ENCODE data around the gene F13A1.

F13A1 gene

GRCh38 chr6:6319952-6320811, at the start of gene F13A1:
Gene F13A1, minus strand, starts transcription at chr6:6320662. Its CDS starts 1,998 bp downstream, at chr6:6318664.
- peak in 8 of 58 donors; percentile 4 to 45 (median 10) for DNase-seq

GRCh38 chr6:6368684-6369052, 48.2 kb upstream of the F13A1 start:
- no peak for DNase-seq

- no peak for DNase-seq
Measured at GRCh38 chr6:6368040-6368683, 47.7 kb upstream of the F13A1 start.

- peak in 17 of 58 donors; percentile 4 to 63 (median 27) for DNase-seq
Measured at GRCh38 chr6:6366803-6367202, 46.3 kb upstream of the F13A1 start.

- peak in 9 of 58 donors; percentile 1 to 34 (median 11) for DNase-seq
Measured at GRCh38 chr6:6365242-6365641, 44.8 kb upstream of the F13A1 start.

GRCh38 chr6:6362056-6362840, 41.8 kb upstream of the F13A1 start:
- DNase-seq, result no peak

GRCh38 chr6:6357530-6357929, 37.1 kb upstream of the F13A1 start:
- DNase-seq, result no peak

- no peak for DNase-seq
Measured at GRCh38 chr6:6357032-6357431, 36.6 kb upstream of the F13A1 start.

- no peak for DNase-seq
Measured at GRCh38 chr6:6352772-6353171, 32.3 kb upstream of the F13A1 start.

GRCh38 chr6:6351511-6352025, 31.1 kb upstream of the F13A1 start:
- no peak for DNase-seq

GRCh38 chr6:6350696-6351095, 30.2 kb upstream of the F13A1 start:
- DNase-seq, result no peak

GRCh38 chr6:6348256-6348655, 27.8 kb upstream of the F13A1 start:
- no peak for DNase-seq

- DNase-seq, result no peak
Measured at GRCh38 chr6:6346427-6347023, 26.1 kb upstream of the F13A1 start.

GRCh38 chr6:6333501-6333900, 13.0 kb upstream of the F13A1 start:
- peak in 1 of 58 donors; percentile 5 for DNase-seq

GRCh38 chr6:6332811-6333244, 12.4 kb upstream of the F13A1 start:
- no peak for DNase-seq

- DNase-seq, result no peak
Measured at GRCh38 chr6:6331946-6332601, 11.6 kb upstream of the F13A1 start.

- no peak for DNase-seq
Measured at GRCh38 chr6:6331393-6331792, 10.9 kb upstream of the F13A1 start.

- no peak for DNase-seq
Measured at GRCh38 chr6:6330407-6330806, 9.9 kb upstream of the F13A1 start.

- no peak for DNase-seq
Measured at GRCh38 chr6:6328451-6328850, 8.0 kb upstream of the F13A1 start.

- DNase-seq, result no peak
Measured at GRCh38 chr6:6323352-6323751, 2.9 kb upstream of the F13A1 start.

- no peak for DNase-seq
Measured at GRCh38 chr6:6320901-6321300, 439 bp upstream of the F13A1 start.

All from anterior cingulate cortex (tissue), 58 donors.